Measurements from ENCODE around the gene POLD1.
"Not testable (repeated sequence)": the region's sequence is repeated elsewhere in the genome, so short reads cannot be mapped to it uniquely, and the experiment has no call there.

The POLD1 gene

DNA sequence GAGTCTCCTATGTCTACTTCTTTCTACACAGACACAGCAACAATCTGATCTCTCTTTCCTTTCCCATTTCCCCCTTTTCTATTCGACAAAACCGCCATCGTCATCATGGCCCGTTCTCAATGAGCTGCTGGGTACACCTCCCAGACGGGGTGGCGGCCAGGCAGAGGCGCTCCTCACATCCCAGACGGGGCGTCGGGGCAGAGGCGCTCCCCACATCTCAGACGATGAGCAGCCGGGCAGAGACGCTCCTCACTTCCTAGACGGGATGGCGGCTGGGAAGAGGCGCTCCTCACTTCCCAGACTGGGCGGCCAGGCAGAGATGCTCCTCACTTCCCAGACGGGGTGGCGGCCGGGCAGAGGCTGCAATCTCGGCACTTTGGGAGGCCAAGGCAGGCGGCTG lies 6.8 kb downstream of the POLD1 start:
- H3K36me3 ChIP-seq (ENCODE audit: control insufficient read depth in 1 of 2, insufficient read depth in 2 of 2, low read length in 2 of 2); H3K27me3 ChIP-seq (ENCODE audit: control insufficient read depth in 1 of 2, insufficient read depth in 2 of 2, low read length in 2 of 2); H3K4me3 ChIP-seq (ENCODE audit: low read depth in 1 of 2, low read length in 2 of 2); H3K9ac ChIP-seq (ENCODE audit: low read depth in 1 of 2, low read length in 2 of 2); H3K4me1 ChIP-seq (ENCODE audit: control insufficient read depth in 1 of 2, insufficient read depth in 2 of 2, low read length in 2 of 2); H3K27ac ChIP-seq (ENCODE audit: low read depth, low read length); H3K9me3 ChIP-seq (ENCODE audit: control insufficient read depth in 1 of 2, low read length in 2 of 2): not testable (repeated sequence)

DNA sequence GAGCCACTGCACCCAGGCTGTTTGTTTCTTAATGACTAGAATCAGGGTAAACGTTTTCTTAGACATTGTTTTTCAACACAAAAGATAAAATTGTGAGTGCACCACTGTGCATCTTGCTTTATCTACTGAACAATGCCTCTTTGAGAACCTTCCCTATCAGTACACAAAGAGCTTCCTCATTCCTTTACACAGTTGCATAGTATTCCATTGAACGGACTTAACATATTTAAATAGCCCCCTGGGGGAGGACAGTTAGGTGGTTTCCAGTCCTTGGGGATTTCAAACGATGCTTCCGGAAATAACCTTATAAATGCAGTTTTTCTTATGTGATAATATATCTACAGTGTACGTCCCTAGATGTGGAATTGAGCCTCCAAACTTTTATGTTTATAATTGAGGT lies 8.6 kb downstream of the POLD1 start:
- peaks cover 0 to under 1% of the 10 kb centered on the region in 2 donors for H3K36me3 ChIP-seq (ENCODE audit: control insufficient read depth in 1 of 2, insufficient read depth in 2 of 2, low read length in 2 of 2)
- H3K27me3 ChIP-seq (ENCODE audit: control insufficient read depth in 1 of 2, insufficient read depth in 2 of 2, low read length in 2 of 2) = no peaks in the 10 kb centered on the region

DNA sequence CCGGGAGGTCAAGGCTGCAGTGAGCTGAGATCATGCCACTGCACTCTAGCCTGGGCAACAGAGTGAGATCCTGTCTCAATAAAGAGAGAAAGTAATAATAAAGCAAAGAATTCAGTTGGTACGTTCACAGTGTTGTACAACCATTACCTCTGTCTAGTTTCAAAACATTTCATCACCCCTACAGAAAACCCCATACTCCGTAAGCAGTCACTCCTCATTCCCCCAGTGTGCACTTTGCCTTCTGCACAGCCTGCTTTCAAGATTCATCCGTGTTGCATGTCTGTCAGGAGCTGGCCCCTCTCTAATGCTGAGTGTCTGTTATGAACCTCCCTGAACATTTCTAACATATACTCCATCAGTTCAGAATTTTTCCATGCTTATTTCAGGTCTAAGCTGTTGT lies 9.4 kb downstream of the POLD1 start:
- no peak overlapping the region for H3K4me3 ChIP-seq (ENCODE audit: low read depth in 1 of 2, low read length in 2 of 2)
- no peaks in the 10 kb centered on the region for H3K9me3 ChIP-seq (ENCODE audit: control insufficient read depth in 1 of 2, low read length in 2 of 2)
- H3K27ac ChIP-seq (ENCODE audit: low read depth, low read length) = no peak overlapping the region
- no peaks in the 10 kb centered on the region for H3K4me1 ChIP-seq (ENCODE audit: control insufficient read depth in 1 of 2, insufficient read depth in 2 of 2, low read length in 2 of 2)
- no peaks in the 10 kb centered on the region for H3K36me3 ChIP-seq (ENCODE audit: control insufficient read depth in 1 of 2, insufficient read depth in 2 of 2, low read length in 2 of 2)
- no peaks in the 10 kb centered on the region for H3K27me3 ChIP-seq (ENCODE audit: control insufficient read depth in 1 of 2, insufficient read depth in 2 of 2, low read length in 2 of 2)
- no peak overlapping the region for H3K9ac ChIP-seq (ENCODE audit: low read depth in 1 of 2, low read length in 2 of 2)

More for the DNA sequence above, 8.6 kb downstream of the POLD1 start:
- no peak overlapping the region for H3K27ac ChIP-seq (ENCODE audit: low read depth, low read length)
- no peaks in the 10 kb centered on the region for H3K4me1 ChIP-seq (ENCODE audit: control insufficient read depth in 1 of 2, insufficient read depth in 2 of 2, low read length in 2 of 2)
- H3K4me3 ChIP-seq (ENCODE audit: low read depth in 1 of 2, low read length in 2 of 2) = no peak overlapping the region
- no peak overlapping the region for H3K9ac ChIP-seq (ENCODE audit: low read depth in 1 of 2, low read length in 2 of 2)
- H3K9me3 ChIP-seq (ENCODE audit: control insufficient read depth in 1 of 2, low read length in 2 of 2) = no peaks in the 10 kb centered on the region

GRCh38 chr19:50394017-50394416 lies 9.9 kb downstream of the POLD1 start:
- no peaks in the 10 kb centered on the region for H3K9me3 ChIP-seq (ENCODE audit: control insufficient read depth in 1 of 2, low read length in 2 of 2)
- H3K27ac ChIP-seq (ENCODE audit: low read depth, low read length) = no peak overlapping the region
- H3K4me3 ChIP-seq (ENCODE audit: low read depth in 1 of 2, low read length in 2 of 2) = no peak overlapping the region
- no peaks in the 10 kb centered on the region for H3K4me1 ChIP-seq (ENCODE audit: control insufficient read depth in 1 of 2, insufficient read depth in 2 of 2, low read length in 2 of 2)
- no peaks in the 10 kb centered on the region for H3K27me3 ChIP-seq (ENCODE audit: control insufficient read depth in 1 of 2, insufficient read depth in 2 of 2, low read length in 2 of 2)
- no peak overlapping the region for H3K9ac ChIP-seq (ENCODE audit: low read depth in 1 of 2, low read length in 2 of 2)
- H3K36me3 ChIP-seq (ENCODE audit: control insufficient read depth in 1 of 2, insufficient read depth in 2 of 2, low read length in 2 of 2) = peaks cover 0 to 1% of the 10 kb centered on the region in 2 donors

DNA sequence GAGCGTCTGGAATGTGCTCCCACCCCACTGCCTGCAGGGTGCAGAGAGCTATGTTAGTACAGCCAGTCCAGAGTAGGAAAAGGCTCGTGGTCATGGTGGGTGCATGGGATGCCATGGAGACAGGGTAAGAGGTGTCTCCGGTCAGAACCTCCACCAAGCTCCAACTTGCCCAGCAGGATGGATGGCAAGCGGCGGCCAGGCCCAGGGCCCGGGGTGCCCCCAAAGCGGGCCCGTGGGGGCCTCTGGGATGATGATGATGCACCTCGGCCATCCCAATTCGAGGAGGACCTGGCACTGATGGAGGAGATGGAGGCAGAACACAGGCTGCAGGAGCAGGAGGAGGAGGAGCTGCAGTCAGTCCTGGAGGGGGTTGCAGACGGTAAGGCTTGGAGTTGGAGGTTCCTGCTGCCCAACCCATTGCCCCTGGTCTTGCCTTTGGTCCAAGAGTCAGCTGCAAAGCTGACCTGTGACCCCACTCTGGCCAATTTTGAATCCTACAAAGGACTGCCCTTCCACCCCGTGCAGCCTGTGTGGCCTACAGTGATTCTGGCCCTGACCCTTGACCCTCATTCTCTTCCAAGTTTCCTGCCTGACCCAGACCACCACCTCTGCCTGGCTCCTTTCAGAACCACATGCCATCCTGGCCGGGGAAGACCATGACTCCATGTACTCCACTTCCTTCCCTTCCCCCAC lies 14.7 kb downstream of the POLD1 start:
- Histone ChIP-seq H3K36me3 (ENCODE audit: control insufficient read depth in 1 of 2, insufficient read depth in 2 of 2, low read length in 2 of 2) (peaks cover 3 to 14% of the 10 kb centered on the region in 2 donors), H3K9me3 (ENCODE audit: control insufficient read depth in 1 of 2, low read length in 2 of 2) (no peaks in the 10 kb centered on the region)

DNA sequence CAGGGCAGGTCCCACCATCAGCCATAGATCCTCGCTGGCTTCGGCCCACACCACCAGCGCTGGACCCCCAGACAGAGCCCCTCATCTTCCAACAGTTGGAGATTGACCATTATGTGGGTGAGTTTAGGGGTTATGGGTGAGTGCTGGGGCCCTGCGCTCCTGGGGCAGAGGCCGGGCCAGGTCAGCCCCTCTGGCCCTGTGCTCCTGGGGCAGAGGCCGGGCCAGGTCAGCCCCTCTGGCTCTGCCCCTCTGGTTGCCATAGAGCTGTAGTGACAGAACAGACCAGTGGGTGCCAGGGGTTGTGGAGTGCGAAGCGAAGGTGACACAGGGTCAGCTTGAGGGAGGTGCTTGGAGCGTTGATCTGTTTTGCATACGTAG lies 15.2 kb downstream of the POLD1 start:
- Histone ChIP-seq H3K27me3 (ENCODE audit: control insufficient read depth in 1 of 2, insufficient read depth in 2 of 2, low read length in 2 of 2) (no peaks in the 10 kb centered on the region), H3K9ac (ENCODE audit: low read depth in 1 of 2, low read length in 2 of 2) (no peak overlapping the region), H3K27ac (ENCODE audit: low read depth, low read length) (no peak overlapping the region), H3K4me1 (ENCODE audit: control insufficient read depth in 1 of 2, insufficient read depth in 2 of 2, low read length in 2 of 2) (no peaks in the 10 kb centered on the region), H3K36me3 (ENCODE audit: control insufficient read depth in 1 of 2, insufficient read depth in 2 of 2, low read length in 2 of 2) (peaks cover 3 to 16% of the 10 kb centered on the region in 2 donors), H3K9me3 (ENCODE audit: control insufficient read depth in 1 of 2, low read length in 2 of 2) (no peaks in the 10 kb centered on the region), H3K4me3 (ENCODE audit: low read depth in 1 of 2, low read length in 2 of 2) (no peak overlapping the region)

More for the DNA sequence above, 14.7 kb downstream of the POLD1 start:
- no peak overlapping the region for H3K9ac ChIP-seq (ENCODE audit: low read depth in 1 of 2, low read length in 2 of 2)
- no peaks in the 10 kb centered on the region for H3K27me3 ChIP-seq (ENCODE audit: control insufficient read depth in 1 of 2, insufficient read depth in 2 of 2, low read length in 2 of 2)
- H3K4me1 ChIP-seq (ENCODE audit: control insufficient read depth in 1 of 2, insufficient read depth in 2 of 2, low read length in 2 of 2) = no peaks in the 10 kb centered on the region
- no peak overlapping the region for H3K27ac ChIP-seq (ENCODE audit: low read depth, low read length)
- H3K4me3 ChIP-seq (ENCODE audit: low read depth in 1 of 2, low read length in 2 of 2) = no peak overlapping the region

DNA sequence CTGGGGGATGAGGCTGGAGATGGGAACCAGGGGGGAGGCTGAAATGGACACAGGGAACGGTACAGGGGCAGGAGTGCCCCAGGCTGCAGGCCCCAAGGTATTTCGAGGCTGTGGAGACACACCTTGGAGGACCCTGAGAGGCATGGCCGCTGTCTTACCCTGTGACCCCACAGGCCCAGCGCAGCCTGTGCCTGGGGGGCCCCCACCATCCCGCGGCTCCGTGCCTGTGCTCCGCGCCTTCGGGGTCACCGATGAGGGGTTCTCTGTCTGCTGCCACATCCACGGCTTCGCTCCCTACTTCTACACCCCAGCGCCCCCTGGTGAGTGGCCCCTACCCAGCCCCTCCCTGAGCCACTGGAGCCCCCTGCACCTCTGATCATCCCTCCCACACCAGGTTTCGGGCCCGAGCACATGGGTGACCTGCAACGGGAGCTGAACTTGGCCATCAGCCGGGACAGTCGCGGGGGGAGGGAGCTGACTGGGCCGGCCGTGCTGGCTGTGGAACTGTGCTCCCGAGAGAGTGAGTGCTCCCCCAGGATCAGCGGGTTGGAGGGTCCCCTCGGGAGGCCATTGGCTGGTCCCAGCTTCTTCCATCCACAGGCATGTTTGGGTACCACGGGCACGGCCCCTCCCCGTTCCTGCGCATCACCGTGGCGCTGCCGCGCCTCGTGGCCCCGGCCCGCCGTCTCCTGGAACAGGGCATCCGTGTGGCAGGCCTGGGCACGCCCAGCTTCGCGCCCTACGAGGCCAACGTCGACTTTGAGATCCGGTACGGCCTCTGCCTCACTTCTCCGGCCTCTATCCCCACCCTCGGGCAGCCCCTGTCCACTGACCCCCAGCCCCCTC lies 17.7 kb downstream of the POLD1 start:
- Histone ChIP-seq H3K9me3 (ENCODE audit: control insufficient read depth in 1 of 2, low read length in 2 of 2) (no peaks in the 10 kb centered on the region), H3K4me1 (ENCODE audit: control insufficient read depth in 1 of 2, insufficient read depth in 2 of 2, low read length in 2 of 2) (no peaks in the 10 kb centered on the region), H3K9ac (ENCODE audit: low read depth in 1 of 2, low read length in 2 of 2) (no peak overlapping the region), H3K27ac (ENCODE audit: low read depth, low read length) (no peak overlapping the region), H3K36me3 (ENCODE audit: control insufficient read depth in 1 of 2, insufficient read depth in 2 of 2, low read length in 2 of 2) (peaks cover 3 to 19% of the 10 kb centered on the region in 2 donors), H3K4me3 (ENCODE audit: low read depth in 1 of 2, low read length in 2 of 2) (no peak overlapping the region), H3K27me3 (ENCODE audit: control insufficient read depth in 1 of 2, insufficient read depth in 2 of 2, low read length in 2 of 2) (no peaks in the 10 kb centered on the region)

DNA sequence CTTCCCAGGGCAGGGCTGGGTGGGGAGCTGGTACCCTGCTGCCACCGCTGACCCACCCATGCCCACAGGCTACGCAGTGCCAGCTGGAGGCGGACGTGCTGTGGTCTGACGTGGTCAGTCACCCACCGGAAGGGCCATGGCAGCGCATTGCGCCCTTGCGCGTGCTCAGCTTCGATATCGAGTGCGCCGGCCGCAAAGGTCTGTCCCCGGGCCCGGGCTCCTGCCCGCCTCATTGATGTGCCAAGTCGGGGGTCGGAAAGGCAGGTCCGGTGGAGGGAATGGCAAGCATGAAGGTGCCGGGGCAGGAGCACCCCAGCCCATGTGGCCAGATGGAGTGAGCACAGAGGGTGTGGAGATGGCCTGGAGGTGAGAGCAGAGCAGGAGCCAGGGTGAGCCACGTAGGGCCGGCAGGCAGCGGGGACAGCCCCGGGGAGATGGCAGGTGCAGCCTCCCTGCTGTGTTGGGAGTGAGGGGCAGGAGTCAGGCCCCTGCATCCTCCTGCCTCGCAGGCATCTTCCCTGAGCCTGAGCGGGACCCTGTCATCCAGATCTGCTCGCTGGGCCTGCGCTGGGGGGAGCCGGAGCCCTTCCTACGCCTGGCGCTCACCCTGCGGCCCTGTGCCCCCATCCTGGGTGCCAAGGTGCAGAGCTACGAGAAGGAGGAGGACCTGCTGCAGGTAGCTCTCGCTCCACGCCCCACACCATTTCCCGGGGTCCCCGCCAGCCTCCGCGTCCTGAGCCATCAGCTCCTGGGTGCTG lies 18.6 kb downstream of the POLD1 start:
- Histone ChIP-seq H3K4me3 (ENCODE audit: low read depth in 1 of 2, low read length in 2 of 2) (no peak overlapping the region), H3K27me3 (ENCODE audit: control insufficient read depth in 1 of 2, insufficient read depth in 2 of 2, low read length in 2 of 2) (no peaks in the 10 kb centered on the region), H3K9me3 (ENCODE audit: control insufficient read depth in 1 of 2, low read length in 2 of 2) (no peaks in the 10 kb centered on the region), H3K9ac (ENCODE audit: low read depth in 1 of 2, low read length in 2 of 2) (no peak overlapping the region), H3K4me1 (ENCODE audit: control insufficient read depth in 1 of 2, insufficient read depth in 2 of 2, low read length in 2 of 2) (no peaks in the 10 kb centered on the region), H3K27ac (ENCODE audit: low read depth, low read length) (no peak overlapping the region), H3K36me3 (ENCODE audit: control insufficient read depth in 1 of 2, insufficient read depth in 2 of 2, low read length in 2 of 2) (peaks cover 3 to 19% of the 10 kb centered on the region in 2 donors)

GRCh38 chr19:50406156-50406820 lies 22.1 kb downstream of the POLD1 start:
- Histone ChIP-seq H3K9me3 (ENCODE audit: control insufficient read depth in 1 of 2, low read length in 2 of 2) (no peaks in the 10 kb centered on the region), H3K4me3 (ENCODE audit: low read depth in 1 of 2, low read length in 2 of 2) (no peak overlapping the region), H3K4me1 (ENCODE audit: control insufficient read depth in 1 of 2, insufficient read depth in 2 of 2, low read length in 2 of 2) (peaks cover 7 to 16% of the 10 kb centered on the region in 2 donors), H3K9ac (ENCODE audit: low read depth in 1 of 2, low read length in 2 of 2) (no peak overlapping the region), H3K36me3 (ENCODE audit: control insufficient read depth in 1 of 2, insufficient read depth in 2 of 2, low read length in 2 of 2) (peaks cover 0 to 28% of the 10 kb centered on the region in 2 donors), H3K27me3 (ENCODE audit: control insufficient read depth in 1 of 2, insufficient read depth in 2 of 2, low read length in 2 of 2) (no peaks in the 10 kb centered on the region), H3K27ac (ENCODE audit: low read depth, low read length) (no peak overlapping the region)
